Psoas muscle (tissue), 8 donors: ENCODE measurements around the gene ZNF497. TPM values are rescaled to one million over a fixed set of nuclear protein-coding genes. Genes with fewer than 3 reads are reported as not detected.

Source experiments
- ATAC-seq, 4 donors: fragments of 200-7000 bp; cut with Tn5 transposase; one replicate each; pipeline ENCODE4 v1.9.1; 2020; ENCODE audit warnings: moderate library complexity in 3 of 4, mild to moderate bottlenecking in 2 of 4
- DNase-seq, 2 donors: peaks; one replicate each; pipeline ENCODE4 v3.0.0-alpha.2; 2020
- H3K27ac ChIP-seq: fragments of 200-600 bp; one replicate; pipeline ENCODE4 v1.8.0; 2022
- H3K27me3 ChIP-seq, 3 donors: fragments of 200-600 bp in 1 of 3; one replicate each; pipeline versions ENCODE4 v1.6.1 to v1.8.0; 2013 to 2022; ENCODE audit warnings: low read length in 2 of 3, mild to moderate bottlenecking in 2 of 3, moderate library complexity in 1 of 3; ENCODE audit not compliant: insufficient read depth in 3 of 3
- H3K36me3 ChIP-seq, 2 donors: fragments of 200-600 bp in 1 of 2; one replicate each; pipeline versions ENCODE4 v1.6.1 to v1.8.0; 2013 to 2022; ENCODE audit warnings: low read depth in 1 of 2, mild to moderate bottlenecking in 1 of 2, moderate library complexity in 1 of 2; ENCODE audit not compliant: insufficient read depth in 1 of 2
- H3K4me1 ChIP-seq: fragments of 200-600 bp; one replicate; pipeline ENCODE4 v1.8.0; 2022
- H3K4me3 ChIP-seq: fragments of 200-600 bp; one replicate; pipeline ENCODE4 v1.8.0; 2022; ENCODE audit warnings: mild to moderate bottlenecking
- H3K9me3 ChIP-seq: fragments of 200-600 bp; one replicate; pipeline ENCODE4 v1.8.0; 2022
- WGBS, 3 donors: extraction: QIAGEN DNeasy Blood & Tissue Kit; methylation state at CpG; one replicate each; pipeline versions ENCODE4 v1.1.6 to v1.1.7; 2013; 5-methylcytosine and 5-hydroxymethylcytosine counted together
- intact Hi-C, 2 donors: fragments of 100-400 bp; cut with DNase I; formaldehyde crosslinking; loops; one replicate each; pipeline versions ENCODE4 v1.11.0 to v1.14.2; 2022
- polyA plus RNA-seq, 3 donors: library from polyadenylated mRNA; stranded (reverse); fragments of 200-250 nt; gene quantifications; one replicate each; pipeline ENCODE4 v1.2.3, GENCODE V29; 2013
- total RNA-seq, 4 donors: library from RNA; stranded (reverse); fragmentation: NEBNext Ultra II Directional in 2 of 4; extraction: Animal tissue kit (Norgen Biotek cat#: 25700) in 2 of 4; gene quantifications; one replicate each; pipeline versions ENCODE4 v1.2.1 to v1.2.4, GENCODE V29; 2021 to 2023
- TF ChIP-seq, protein P1 (sequence below): fragments of 200-600 bp; IDR thresholded peaks from one replicate; pipeline ENCODE4 v1.8.0; 2022; ENCODE audit warnings: antibody characterized with exemption
- donor health status: healthy with polysubstance abuse.
- donor health status: DM: no; HTN: no; CAD: no; lungs with moderate emphysema.
- donor health status: Bipolar disorder and iron deficiency.
- donor health status: healthy.
- donor health status: DM: yes; HTN: yes; CAD: no.
- donor health status: DM: no; HTN: no; CAD: no.
- donor health status: DM: no; HTN: no; CAD: no.
- donor health status: DM: yes; HTN: yes; CAD: no.

Gene ZNF497
- total and polyA plus RNA-seq, 7 donors = 0.08 to 0.43 (median 0.25) TPM

DNA sequence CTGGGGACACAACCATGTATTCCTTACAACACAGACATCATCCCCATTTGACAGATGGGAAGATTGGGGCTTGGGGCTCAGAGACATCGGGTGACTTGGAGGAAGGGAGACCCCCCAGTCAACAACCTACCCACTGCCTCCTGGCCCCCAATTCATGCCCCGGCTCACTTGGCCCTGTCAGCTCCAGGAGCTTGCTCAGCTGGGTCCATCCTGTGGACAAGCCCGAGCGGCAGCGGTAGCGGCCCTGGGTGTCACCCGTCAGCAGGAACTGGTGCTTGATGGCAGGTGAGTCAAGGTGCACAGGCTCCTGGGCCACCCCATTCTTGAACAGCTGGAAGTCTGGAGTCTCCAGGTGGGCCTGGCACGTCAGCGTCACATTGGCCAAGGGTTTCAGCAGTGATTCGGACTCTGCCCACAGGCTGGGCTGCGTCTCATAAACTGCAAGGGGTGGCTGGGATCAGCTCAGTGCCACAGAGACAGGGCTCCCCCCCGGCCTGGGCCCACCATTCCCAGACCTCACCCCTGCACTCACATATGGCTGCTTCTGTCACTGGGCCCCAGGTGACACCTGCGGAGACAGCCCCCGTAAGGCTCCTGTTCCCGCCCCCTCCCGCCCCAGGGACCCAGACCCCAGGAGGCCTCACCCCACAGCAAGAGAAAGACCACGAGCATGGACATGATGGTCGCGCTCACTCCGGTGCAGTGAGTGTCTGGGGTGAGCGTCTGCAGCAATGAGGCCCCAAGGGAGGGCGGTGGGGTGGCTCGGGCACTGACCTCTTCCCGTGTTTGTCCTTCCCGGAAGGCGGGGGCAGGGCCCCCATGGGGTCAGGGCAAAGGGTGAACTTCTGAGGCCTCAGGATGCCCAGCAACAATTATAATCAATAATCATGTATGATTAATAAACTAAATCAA lies 9.5 kb downstream of the ZNF497 start, which contains the start of gene A1BG:
A1BG (minus strand) TSS at position 733 of the 912 bp plus-strand sequence; CDS start at position 678, 55 bp downstream.
- WGBS, 3 donors = 71 to 77% (median 77%) methylated on average over 24 to 26 of the region's 26 CpGs
- H3K4me1 ChIP-seq = no peaks in the 10 kb centered on the region
- TF ChIP-seq, protein P1, sequence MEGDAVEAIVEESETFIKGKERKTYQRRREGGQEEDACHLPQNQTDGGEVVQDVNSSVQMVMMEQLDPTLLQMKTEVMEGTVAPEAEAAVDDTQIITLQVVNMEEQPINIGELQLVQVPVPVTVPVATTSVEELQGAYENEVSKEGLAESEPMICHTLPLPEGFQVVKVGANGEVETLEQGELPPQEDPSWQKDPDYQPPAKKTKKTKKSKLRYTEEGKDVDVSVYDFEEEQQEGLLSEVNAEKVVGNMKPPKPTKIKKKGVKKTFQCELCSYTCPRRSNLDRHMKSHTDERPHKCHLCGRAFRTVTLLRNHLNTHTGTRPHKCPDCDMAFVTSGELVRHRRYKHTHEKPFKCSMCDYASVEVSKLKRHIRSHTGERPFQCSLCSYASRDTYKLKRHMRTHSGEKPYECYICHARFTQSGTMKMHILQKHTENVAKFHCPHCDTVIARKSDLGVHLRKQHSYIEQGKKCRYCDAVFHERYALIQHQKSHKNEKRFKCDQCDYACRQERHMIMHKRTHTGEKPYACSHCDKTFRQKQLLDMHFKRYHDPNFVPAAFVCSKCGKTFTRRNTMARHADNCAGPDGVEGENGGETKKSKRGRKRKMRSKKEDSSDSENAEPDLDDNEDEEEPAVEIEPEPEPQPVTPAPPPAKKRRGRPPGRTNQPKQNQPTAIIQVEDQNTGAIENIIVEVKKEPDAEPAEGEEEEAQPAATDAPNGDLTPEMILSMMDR = no peak
- H3K36me3 ChIP-seq = no peaks in the 10 kb centered on the region
- H3K27me3 ChIP-seq = peaks cover 0 to 38% (median 4%) of the 10 kb centered on the region in 3 donors
- ATAC-seq (no peak), DNase-seq (no peak)
- intact Hi-C loops = no loop called here
- H3K9me3 ChIP-seq = no peaks in the 10 kb centered on the region
- no peak within 1 kb of the TSS for H3K4me3 ChIP-seq
- no peak within 1 kb of the TSS for H3K27ac ChIP-seq

DNA sequence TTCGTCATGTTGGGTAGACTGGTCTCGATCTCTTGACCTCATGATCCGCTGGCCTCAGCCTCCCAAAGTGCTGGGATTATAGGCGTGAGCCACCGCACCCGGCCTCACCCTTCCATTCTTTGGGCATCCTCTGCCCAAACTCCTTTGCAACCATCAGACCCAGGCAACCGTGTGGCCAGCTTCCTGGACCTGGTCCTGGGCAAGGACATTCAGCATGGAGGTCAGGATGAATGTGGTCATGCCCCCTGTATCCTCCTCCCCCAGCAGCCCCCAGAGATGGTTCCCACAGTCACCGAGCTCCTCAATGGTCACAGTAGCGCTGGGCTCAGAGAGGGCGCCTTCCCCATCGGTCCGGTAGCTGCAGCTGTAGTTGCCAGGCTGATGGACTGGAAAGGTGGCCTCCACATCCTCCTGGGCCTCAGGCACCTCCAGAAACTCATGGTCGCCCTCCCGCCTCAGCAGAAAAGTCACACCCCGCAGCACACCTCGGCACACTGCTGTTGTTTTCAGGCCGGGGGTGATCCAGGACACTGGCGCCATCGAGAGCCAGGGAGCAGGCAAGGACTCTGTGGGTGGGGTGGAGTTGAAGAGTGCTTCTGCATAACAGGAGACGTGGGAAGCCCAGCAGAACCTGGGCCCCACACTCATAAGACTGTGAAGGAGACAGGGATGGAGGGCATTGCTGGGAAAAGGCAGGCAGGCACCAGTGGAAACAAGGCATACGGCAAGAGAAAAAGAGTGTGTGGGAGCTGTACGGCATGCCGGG lies 10.4 kb downstream of the ZNF497 start:
- no peak for DNase-seq
- H3K36me3 ChIP-seq = no peaks in the 10 kb centered on the region
- ATAC-seq = no peak
- no peak overlapping the region for H3K4me3 ChIP-seq
- TF ChIP-seq, protein P1 = no peak
- H3K27me3 ChIP-seq = peaks cover 0 to 46% (median 6%) of the 10 kb centered on the region in 3 donors
- intact Hi-C loops = no loop called here
- H3K9me3 ChIP-seq = no peaks in the 10 kb centered on the region
- WGBS, 3 donors = 82 to 87% (median 84%) methylated on average over 23 of the region's 23 CpGs
- no peak overlapping the region for H3K27ac ChIP-seq
- no peaks in the 10 kb centered on the region for H3K4me1 ChIP-seq

DNA sequence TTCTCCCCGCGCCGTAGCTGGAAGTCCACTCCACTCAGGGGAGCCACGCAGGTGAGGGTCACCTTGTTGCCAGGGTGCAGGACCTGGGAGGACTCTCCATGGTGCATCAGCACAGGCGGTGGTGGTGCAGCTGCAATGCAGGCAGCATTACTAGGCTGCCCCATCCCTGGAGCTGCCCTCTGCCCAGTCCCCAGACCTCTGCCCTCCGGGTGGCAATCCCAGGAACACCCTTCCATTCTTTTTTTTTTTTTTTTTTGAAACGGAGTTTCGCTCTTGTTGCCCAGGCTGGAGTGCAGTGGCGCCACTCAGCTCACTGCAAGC lies 11.0 kb downstream of the ZNF497 start:
- no peaks in the 10 kb centered on the region for H3K9me3 ChIP-seq
- TF ChIP-seq, protein P1 = no peak
- no peak overlapping the region for H3K4me3 ChIP-seq
- no peaks in the 10 kb centered on the region for H3K36me3 ChIP-seq
- H3K27me3 ChIP-seq = peaks cover 0 to 45% (median 11%) of the 10 kb centered on the region in 3 donors
- WGBS, 3 donors = 84 to 90% (median 84%) methylated on average over 7 to 9 of the region's 9 CpGs
- intact Hi-C loops = no loop called here
- H3K4me1 ChIP-seq = no peaks in the 10 kb centered on the region
- DNase-seq = no peak
- no peak overlapping the region for H3K27ac ChIP-seq
- ATAC-seq = no peak

DNA sequence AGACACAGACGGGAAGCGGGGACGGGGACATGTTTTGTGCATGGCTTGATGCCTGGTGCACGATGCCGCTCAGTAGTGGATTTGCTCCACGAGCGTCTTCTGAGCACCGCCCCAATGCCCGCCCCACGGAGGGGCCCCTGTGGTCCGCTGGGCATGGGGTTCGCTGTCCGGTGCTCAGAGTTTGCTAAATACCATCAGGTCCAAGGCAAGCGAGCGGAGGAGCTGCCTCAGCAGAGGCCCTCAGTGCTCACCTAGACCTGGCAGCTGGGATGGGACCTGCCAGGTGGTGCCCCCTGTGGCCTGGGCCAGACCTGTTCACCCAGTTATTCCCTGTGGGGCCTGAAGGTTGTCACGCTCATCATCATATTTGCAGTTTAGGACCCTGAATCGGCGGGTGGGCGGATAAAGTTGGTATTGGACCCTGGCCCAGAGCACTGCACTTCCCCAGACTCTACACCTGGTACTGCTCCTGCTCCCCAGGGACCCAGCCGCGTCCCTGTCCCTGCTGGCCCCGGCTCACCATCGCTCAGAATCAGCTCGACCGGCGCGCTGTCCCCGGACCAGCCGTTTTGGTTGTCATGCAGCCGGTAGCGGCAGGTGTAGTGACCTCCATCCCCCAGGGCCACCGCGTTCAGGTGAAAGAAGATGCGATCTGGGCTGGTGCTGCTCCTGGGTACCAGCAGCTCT lies 11.5 kb downstream of the ZNF497 start:
- intact Hi-C loops = no loop called here
- no peak overlapping the region for H3K4me3 ChIP-seq
- no peaks in the 10 kb centered on the region for H3K36me3 ChIP-seq
- no peaks in the 10 kb centered on the region for H3K4me1 ChIP-seq
- no peak overlapping the region for H3K27ac ChIP-seq
- DNase-seq (no peak), ATAC-seq (no peak)
- 66 to 79% (median 67%) methylated on average over 34 of the region's 34 CpGs for WGBS, 3 donors
- H3K27me3 ChIP-seq = peaks cover 0 to 40% (median 11%) of the 10 kb centered on the region in 3 donors
- H3K9me3 ChIP-seq = no peaks in the 10 kb centered on the region
- TF ChIP-seq, protein P1 = no peak
